ENCODE data around the gene C14orf180.

C14orf180 gene

DNA sequence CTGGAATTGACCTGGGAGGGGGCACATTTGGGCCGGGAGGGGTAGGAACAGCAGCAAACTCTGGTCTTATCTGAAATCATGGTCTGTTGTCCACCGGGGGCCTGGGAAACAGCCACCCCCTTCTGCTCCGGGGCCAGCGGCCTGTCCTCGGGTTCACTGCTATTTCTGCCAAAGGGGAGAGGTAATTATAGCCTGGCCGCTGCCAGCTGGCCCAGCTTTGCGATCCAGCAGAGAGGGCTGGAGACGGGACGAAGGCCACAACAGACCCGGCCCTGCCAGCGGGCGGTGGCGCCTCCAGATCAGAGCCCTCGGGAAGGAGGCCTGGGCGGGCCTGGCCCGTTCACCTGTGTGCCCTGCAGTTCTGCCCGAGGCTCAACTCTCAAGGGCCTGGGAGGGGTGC, at the start of gene C14orf180:
Gene C14orf180 (plus strand): TSS at position 258 of the 400 bp plus-strand sequence. CDS start 6,667 bp downstream, outside the sequence.
- no peak within 1 kb of the TSS for H2AFZ ChIP-seq (ENCODE audit: low read length, unreplicated experiment)
- H3K27ac ChIP-seq (ENCODE audit: low read depth, low read length) = no peak within 1 kb of the TSS
- H3K36me3 ChIP-seq (ENCODE audit: insufficient read depth, low read length) = no peaks in the 10 kb centered on the region
- H3K4me3 ChIP-seq (ENCODE audit: low read depth, low read length) = no peak within 1 kb of the TSS
- no peaks in the 10 kb centered on the region for H3K4me1 ChIP-seq (ENCODE audit: control insufficient read depth, insufficient read depth, low read length, unreplicated experiment)
- H3K79me2 ChIP-seq (ENCODE audit: control insufficient read depth, insufficient read depth, low read length, unreplicated experiment) = no peaks in the 10 kb centered on the region
- peaks cover 77% of the 10 kb centered on the region for H3K27me3 ChIP-seq (ENCODE audit: insufficient read depth, low read length)

DNA sequence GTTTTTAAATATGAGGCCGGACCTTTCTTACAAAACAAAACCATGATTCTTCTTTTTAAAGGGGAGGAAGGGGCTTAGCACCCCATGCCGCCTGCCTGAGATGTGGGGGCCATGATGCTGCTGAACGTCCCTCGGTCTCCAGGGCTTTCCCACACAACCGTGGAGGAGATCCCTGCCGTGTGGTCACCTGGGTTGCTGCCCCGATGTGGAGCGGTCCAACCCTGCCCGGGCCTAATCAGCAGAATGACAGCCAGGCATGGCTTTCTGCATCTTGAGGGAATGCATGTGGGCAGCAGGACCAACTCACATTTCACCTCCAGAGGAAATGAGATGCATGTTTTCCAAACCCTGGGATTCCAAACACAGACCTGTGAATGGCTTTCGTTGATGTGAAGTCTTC, 48.9 kb upstream of the C14orf180 start:
- no peaks in the 10 kb centered on the region for H3K4me1 ChIP-seq (ENCODE audit: control insufficient read depth, insufficient read depth, low read length, unreplicated experiment)
- no peaks in the 10 kb centered on the region for H3K79me2 ChIP-seq (ENCODE audit: control insufficient read depth, insufficient read depth, low read length, unreplicated experiment)
- no peak overlapping the region for H2AFZ ChIP-seq (ENCODE audit: low read length, unreplicated experiment)
- no peaks in the 10 kb centered on the region for H3K36me3 ChIP-seq (ENCODE audit: insufficient read depth, low read length)
- no peak overlapping the region for H3K4me3 ChIP-seq (ENCODE audit: low read depth, low read length)
- H3K27ac ChIP-seq (ENCODE audit: low read depth, low read length) = no peak overlapping the region
- peaks cover 39% of the 10 kb centered on the region for H3K27me3 ChIP-seq (ENCODE audit: insufficient read depth, low read length)

DNA sequence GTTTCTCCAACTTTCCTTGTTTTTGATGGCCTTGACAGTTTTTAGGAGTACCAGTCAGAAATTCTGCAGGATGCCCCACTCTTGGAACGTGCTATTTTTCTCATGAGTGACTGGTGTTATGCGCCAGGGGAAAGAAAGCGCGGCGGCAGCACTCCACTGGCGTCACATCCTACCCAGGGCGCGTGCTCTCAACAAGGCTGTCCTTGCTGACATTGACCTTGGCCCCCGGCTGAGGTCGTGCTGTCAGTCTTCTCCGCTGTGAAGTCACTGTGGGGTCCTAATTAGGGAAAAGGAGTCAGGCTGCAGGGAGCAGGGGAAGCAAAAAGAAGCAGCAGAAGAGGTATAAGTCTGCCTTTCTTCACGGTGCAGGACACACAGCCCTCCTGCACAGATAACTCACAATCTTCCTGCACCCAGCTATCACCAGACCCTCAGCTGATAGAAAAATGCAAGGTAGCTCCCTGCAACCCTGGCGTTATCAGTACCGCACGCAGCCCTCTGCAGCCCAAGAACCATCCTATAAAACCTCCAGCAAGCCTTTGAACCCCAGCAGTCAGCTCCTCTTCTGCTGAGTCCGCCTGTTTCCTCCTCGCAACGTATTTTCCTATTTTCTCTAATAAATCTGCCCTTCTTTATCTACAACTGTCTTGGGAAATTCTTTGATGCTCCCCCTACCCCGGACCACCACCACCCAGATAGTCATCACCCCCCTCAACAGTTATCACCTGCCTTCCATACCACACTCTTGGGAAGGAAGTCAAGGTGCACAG, 48.0 kb upstream of the C14orf180 start:
- H3K27me3 ChIP-seq (ENCODE audit: insufficient read depth, low read length) = peaks cover 49% of the 10 kb centered on the region
- H2AFZ ChIP-seq (ENCODE audit: low read length, unreplicated experiment) = no peak overlapping the region
- H3K36me3 ChIP-seq (ENCODE audit: insufficient read depth, low read length) = no peaks in the 10 kb centered on the region
- no peaks in the 10 kb centered on the region for H3K79me2 ChIP-seq (ENCODE audit: control insufficient read depth, insufficient read depth, low read length, unreplicated experiment)
- no peak overlapping the region for H3K4me3 ChIP-seq (ENCODE audit: low read depth, low read length)
- H3K27ac ChIP-seq (ENCODE audit: low read depth, low read length) = no peak overlapping the region
- no peaks in the 10 kb centered on the region for H3K4me1 ChIP-seq (ENCODE audit: control insufficient read depth, insufficient read depth, low read length, unreplicated experiment)

DNA sequence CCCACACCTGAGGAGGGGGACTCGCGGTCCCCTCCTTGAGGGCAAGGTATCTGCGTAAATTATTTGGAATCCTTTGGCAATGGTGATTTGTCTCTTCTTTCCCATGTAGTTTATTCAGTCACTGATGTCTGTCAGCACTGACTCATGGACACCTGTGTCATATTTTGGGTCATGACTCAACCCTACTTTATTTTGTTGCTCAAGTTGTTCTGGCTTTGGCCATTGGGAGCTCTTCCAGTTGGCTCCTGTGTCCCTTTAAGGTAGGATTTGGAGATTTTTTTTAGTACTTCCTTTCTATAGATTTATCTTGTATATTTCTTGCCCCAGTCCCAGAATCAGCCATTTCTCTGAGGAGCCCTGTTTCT, 47.4 kb upstream of the C14orf180 start:
- H3K4me1 ChIP-seq (ENCODE audit: control insufficient read depth, insufficient read depth, low read length, unreplicated experiment) = no peaks in the 10 kb centered on the region

DNA sequence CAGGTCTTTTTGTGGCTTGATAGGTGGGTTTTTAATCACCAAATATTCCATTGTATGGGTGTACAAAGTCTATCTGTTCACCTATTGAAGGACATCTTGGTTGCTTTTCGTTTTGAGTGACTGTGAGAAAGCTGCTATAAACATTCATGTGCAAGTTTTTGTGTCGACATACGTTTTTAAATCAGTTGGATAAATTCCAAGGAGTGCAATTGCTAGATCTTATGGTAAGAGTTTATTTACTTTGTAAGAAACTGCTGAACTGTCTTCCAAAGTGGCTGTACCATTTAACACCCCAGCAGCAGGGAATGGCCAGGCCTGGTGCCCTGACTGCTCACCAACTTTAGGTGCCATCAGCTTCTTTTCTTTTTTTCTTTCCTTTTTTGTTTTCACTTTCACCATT, 45.5 kb upstream of the C14orf180 start:
- Histone ChIP-seq H3K4me3 (ENCODE audit: low read depth, low read length) (no peak overlapping the region), H3K36me3 (ENCODE audit: insufficient read depth, low read length) (no peaks in the 10 kb centered on the region), H3K27ac (ENCODE audit: low read depth, low read length) (no peak overlapping the region), H3K27me3 (ENCODE audit: insufficient read depth, low read length) (peaks cover 61% of the 10 kb centered on the region), H3K4me1 (ENCODE audit: control insufficient read depth, insufficient read depth, low read length, unreplicated experiment) (no peaks in the 10 kb centered on the region), H2AFZ (ENCODE audit: low read length, unreplicated experiment) (no peak overlapping the region), H3K79me2 (ENCODE audit: control insufficient read depth, insufficient read depth, low read length, unreplicated experiment) (no peaks in the 10 kb centered on the region)

More for the DNA sequence above, 47.4 kb upstream of the C14orf180 start:
- Histone ChIP-seq H3K27ac (ENCODE audit: low read depth, low read length) (no peak overlapping the region), H3K4me3 (ENCODE audit: low read depth, low read length) (no peak overlapping the region), H3K27me3 (ENCODE audit: insufficient read depth, low read length) (peaks cover 55% of the 10 kb centered on the region), H3K36me3 (ENCODE audit: insufficient read depth, low read length) (no peaks in the 10 kb centered on the region), H2AFZ (ENCODE audit: low read length, unreplicated experiment) (no peak overlapping the region), H3K79me2 (ENCODE audit: control insufficient read depth, insufficient read depth, low read length, unreplicated experiment) (no peaks in the 10 kb centered on the region)

DNA sequence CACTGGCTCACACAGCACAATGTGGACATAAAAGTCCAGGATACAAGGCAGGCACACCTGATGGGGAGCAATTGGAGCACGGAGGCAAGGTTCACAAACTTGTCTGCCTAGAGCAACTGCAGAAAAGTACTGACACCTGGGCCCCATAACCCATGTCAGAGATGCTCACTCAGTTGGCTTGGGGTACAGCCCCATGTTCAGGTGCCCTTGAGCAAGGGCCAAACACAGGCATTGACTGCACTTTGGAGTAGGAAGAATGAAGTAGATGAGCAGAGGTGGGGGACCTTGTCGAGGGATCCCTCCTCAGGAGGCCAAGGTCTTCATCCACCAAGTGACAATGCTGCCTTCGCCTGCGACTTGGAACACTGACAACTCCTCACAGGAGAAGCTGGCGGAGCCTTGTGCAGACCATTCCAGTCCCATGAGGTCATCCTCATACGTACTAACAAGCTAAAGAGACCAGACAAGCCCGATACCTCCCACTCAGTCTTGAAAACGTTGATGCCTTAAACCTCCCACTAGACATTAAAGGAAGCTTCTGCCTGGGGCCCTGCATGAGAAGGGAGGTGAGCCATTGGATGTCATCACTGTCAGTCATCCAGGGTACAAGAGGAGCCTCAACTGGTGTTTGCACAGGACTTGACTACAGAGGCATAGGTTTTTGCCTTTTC, 42.5 kb upstream of the C14orf180 start:
- Histone ChIP-seq H2AFZ (ENCODE audit: low read length, unreplicated experiment) (no peak overlapping the region), H3K27ac (ENCODE audit: low read depth, low read length) (no peak overlapping the region), H3K4me3 (ENCODE audit: low read depth, low read length) (no peak overlapping the region), H3K36me3 (ENCODE audit: insufficient read depth, low read length) (no peaks in the 10 kb centered on the region), H3K27me3 (ENCODE audit: insufficient read depth, low read length) (peaks cover 53% of the 10 kb centered on the region), H3K79me2 (ENCODE audit: control insufficient read depth, insufficient read depth, low read length, unreplicated experiment) (no peaks in the 10 kb centered on the region), H3K4me1 (ENCODE audit: control insufficient read depth, insufficient read depth, low read length, unreplicated experiment) (no peaks in the 10 kb centered on the region)

DNA sequence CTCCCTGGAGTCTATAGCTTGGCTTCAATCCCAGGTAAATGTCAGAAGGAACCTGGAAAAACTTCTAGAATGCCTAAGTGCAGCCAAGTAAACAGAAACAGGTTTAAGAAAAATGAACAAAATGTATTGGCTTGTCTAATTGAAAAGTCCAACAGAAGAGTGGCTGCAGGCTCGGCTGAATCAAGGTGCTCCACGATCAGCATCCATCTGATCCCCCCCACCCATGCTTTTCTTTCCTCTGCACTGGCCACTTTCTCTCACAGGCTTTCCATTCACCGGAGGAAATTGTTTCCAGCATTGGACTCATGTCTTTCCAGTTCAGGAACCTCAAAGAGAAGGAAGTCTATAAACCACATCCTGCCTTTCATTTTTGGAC, 42.0 kb upstream of the C14orf180 start:
- H3K79me2 ChIP-seq (ENCODE audit: control insufficient read depth, insufficient read depth, low read length, unreplicated experiment) = no peaks in the 10 kb centered on the region
- no peak overlapping the region for H3K4me3 ChIP-seq (ENCODE audit: low read depth, low read length)
- H3K36me3 ChIP-seq (ENCODE audit: insufficient read depth, low read length) = no peaks in the 10 kb centered on the region
- H3K4me1 ChIP-seq (ENCODE audit: control insufficient read depth, insufficient read depth, low read length, unreplicated experiment) = no peaks in the 10 kb centered on the region
- H3K27ac ChIP-seq (ENCODE audit: low read depth, low read length) = no peak overlapping the region
- no peak overlapping the region for H2AFZ ChIP-seq (ENCODE audit: low read length, unreplicated experiment)
- peaks cover 53% of the 10 kb centered on the region for H3K27me3 ChIP-seq (ENCODE audit: insufficient read depth, low read length)

DNA sequence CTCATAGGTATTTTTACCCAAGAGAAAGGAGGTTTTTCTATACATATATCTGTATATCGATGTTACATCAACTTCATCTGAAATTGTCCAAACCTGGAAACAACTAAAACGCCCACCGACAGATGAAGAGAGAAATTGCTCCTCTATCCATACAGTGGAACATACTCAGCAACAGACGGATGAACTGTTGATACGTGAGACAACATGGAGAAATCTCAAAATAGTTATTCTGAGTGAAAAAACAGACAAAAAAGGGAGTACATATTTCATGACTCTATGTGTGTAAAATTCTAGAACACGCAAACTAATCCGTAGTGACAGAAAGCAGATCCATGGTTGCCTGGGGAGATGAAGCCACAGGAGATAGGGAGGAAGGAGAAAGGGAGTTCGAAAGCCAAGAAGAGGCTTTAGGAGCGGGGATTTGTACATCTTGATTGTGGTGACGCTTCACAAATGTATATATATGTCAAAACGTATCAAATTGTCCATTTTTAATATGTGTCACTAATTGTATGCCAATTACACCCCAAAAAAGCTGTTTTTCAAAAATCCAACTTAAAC, 37.6 kb upstream of the C14orf180 start:
- Histone ChIP-seq H3K27ac (ENCODE audit: low read depth, low read length) (no peak overlapping the region), H3K4me3 (ENCODE audit: low read depth, low read length) (no peak overlapping the region), H3K36me3 (ENCODE audit: insufficient read depth, low read length) (no peaks in the 10 kb centered on the region), H3K27me3 (ENCODE audit: insufficient read depth, low read length) (peaks cover 72% of the 10 kb centered on the region), H3K79me2 (ENCODE audit: control insufficient read depth, insufficient read depth, low read length, unreplicated experiment) (no peaks in the 10 kb centered on the region), H2AFZ (ENCODE audit: low read length, unreplicated experiment) (no peak overlapping the region), H3K4me1 (ENCODE audit: control insufficient read depth, insufficient read depth, low read length, unreplicated experiment) (no peaks in the 10 kb centered on the region)

DNA sequence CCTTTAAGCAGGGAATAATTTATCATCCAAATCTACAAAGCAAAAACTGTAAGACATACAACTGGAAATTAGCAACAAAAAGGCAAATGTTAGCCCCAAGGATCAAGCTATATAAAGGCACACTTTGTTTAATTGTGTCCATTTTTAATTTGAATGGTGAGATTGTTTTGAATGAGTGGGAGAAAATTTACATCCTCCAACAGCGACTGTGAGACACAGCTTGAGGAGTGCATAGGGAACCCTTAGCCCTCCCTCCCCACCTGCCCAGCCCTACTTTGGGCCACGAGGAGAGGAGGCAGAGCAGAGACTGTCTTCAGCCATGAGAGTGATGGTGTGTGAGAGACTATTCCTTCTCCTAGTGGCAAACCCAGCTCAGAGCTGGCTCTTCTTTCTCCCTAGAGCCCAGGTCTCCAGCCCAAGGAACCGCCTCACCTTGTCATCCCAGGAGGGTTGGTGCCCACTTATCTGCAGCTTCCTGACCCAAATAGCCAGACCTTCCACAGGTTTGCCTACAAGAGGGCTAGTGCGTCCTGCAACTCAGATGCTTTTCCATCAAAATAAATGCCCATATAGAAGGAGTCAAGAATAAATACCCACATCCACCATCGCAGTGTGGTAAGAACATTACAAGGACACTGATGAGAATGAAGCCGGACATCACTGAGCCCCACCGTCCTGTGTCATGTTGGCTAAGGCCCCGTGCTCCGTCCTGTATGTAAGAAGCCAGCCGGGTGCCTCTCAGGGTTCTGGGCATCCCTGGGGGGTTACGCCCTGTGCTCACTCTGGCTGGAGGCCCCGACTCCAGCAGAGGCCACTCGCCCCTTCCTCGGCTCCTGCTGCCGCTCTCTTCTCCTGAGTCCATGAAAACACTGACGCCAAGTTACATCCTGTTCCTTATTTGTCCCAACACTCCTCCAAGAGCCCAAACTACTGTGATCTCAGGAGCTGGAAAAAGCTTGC, 36.4 kb upstream of the C14orf180 start:
- no peaks in the 10 kb centered on the region for H3K36me3 ChIP-seq (ENCODE audit: insufficient read depth, low read length)
- H3K27me3 ChIP-seq (ENCODE audit: insufficient read depth, low read length) = peaks cover 70% of the 10 kb centered on the region
- H3K27ac ChIP-seq (ENCODE audit: low read depth, low read length) = no peak overlapping the region
- H3K4me1 ChIP-seq (ENCODE audit: control insufficient read depth, insufficient read depth, low read length, unreplicated experiment) = no peaks in the 10 kb centered on the region
- H3K79me2 ChIP-seq (ENCODE audit: control insufficient read depth, insufficient read depth, low read length, unreplicated experiment) = no peaks in the 10 kb centered on the region
- no peak overlapping the region for H3K4me3 ChIP-seq (ENCODE audit: low read depth, low read length)
- no peak overlapping the region for H2AFZ ChIP-seq (ENCODE audit: low read length, unreplicated experiment)

DNA sequence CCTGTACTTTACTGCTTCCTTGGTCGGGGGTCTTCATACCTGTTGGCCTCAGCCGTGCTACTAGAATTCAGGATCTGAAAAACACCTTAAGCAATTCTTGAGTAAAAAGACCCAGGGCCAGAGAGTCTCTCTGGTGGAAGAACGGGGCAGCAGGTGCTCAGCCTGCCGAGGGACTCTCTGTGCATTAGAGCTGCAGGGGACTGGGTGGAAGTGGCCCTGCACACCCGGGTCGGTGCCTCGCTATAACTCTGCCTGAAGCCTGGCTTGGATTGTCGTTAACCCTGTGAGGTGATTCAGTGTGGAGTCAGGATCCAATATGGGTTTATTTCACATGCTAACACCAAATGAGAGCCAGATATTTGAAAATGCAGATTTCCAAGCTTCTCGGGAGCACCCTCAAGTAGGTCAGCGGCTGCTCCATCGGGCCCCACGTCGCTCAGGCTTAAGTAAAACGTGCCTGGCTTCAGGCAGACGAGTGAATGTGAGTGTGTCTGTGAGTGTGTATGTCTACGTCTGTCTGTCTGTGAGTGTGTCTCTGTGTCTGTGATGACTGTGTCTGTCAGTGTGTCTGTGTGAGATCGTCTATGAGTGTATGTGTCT, 35.1 kb upstream of the C14orf180 start:
- Histone ChIP-seq H3K27me3 (ENCODE audit: insufficient read depth, low read length) (peaks cover 77% of the 10 kb centered on the region), H3K4me3 (ENCODE audit: low read depth, low read length) (no peak overlapping the region), H2AFZ (ENCODE audit: low read length, unreplicated experiment) (no peak overlapping the region), H3K36me3 (ENCODE audit: insufficient read depth, low read length) (no peaks in the 10 kb centered on the region), H3K27ac (ENCODE audit: low read depth, low read length) (no peak overlapping the region), H3K79me2 (ENCODE audit: control insufficient read depth, insufficient read depth, low read length, unreplicated experiment) (no peaks in the 10 kb centered on the region), H3K4me1 (ENCODE audit: control insufficient read depth, insufficient read depth, low read length, unreplicated experiment) (no peaks in the 10 kb centered on the region)

Measured in ACC112 (cell line).